ENCODE measurements around the gene SPACA7. TPM values are rescaled to one million over a fixed set of nuclear protein-coding genes. Genes with fewer than 3 reads are reported as not detected.
"Not testable (repeated sequence)": the region's sequence is repeated elsewhere in the genome, so short reads cannot be mapped to it uniquely, and the experiment has no call there.

SPACA7 gene
- total and polyA plus RNA-seq, 11 donors, result not detected

- Histone ChIP-seq H3K4me1 (no peaks in the 10 kb centered on the region), H3K9me3 (peaks cover 0 to 69% (median 38%) of the 10 kb centered on the region in 12 donors), H3K36me3 (no peaks in the 10 kb centered on the region), H3K4me3 (no peak overlapping the region), H3K27me3 (peaks cover 0 to 2% (median 0%) of the 10 kb centered on the region in 9 donors), H3K27ac (no peak overlapping the region)
- TF ChIP-seq POLR2A (IDR thresholded peaks at IDR 0.05) (no peak), CTCF (IDR thresholded peaks at IDR 0.05) (no peak)
- intact Hi-C loops (cut with DNase I), result no loop called here
- ATAC-seq (no peak), DNase-seq (no peak)
- WGBS, 4 donors, result 78 to 88% (median 80%) methylated on average over 14 of the region's 14 CpGs
Measured at GRCh38 chr13:112424098-112424497, 47.9 kb downstream of the SPACA7 start.

GRCh38 chr13:112428704-112429103 is 52.5 kb downstream of the SPACA7 start:
- Histone ChIP-seq H3K36me3 (no peaks in the 10 kb centered on the region), H3K27me3 (peaks cover 0 to 10% (median 0%) of the 10 kb centered on the region in 9 donors), H3K4me1 (no peaks in the 10 kb centered on the region), H3K9me3 (peaks cover 0 to 44% (median 21%) of the 10 kb centered on the region in 12 donors), H3K27ac (no peak overlapping the region), H3K4me3 (no peak overlapping the region)
- TF ChIP-seq CTCF (IDR thresholded peaks at IDR 0.05) (no peak), POLR2A (IDR thresholded peaks at IDR 0.05) (no peak)
- intact Hi-C loops (cut with DNase I), result no loop called here
- DNase-seq (no peak), ATAC-seq (no peak)

- TF ChIP-seq CTCF (IDR thresholded peaks at IDR 0.05), result no peak
- Histone ChIP-seq H3K4me1 (no peaks in the 10 kb centered on the region), H3K36me3 (no peaks in the 10 kb centered on the region), H3K27me3 (peaks cover 0 to 10% (median 0%) of the 10 kb centered on the region in 9 donors), H3K4me3 (no peak overlapping the region), H3K9me3 (peaks cover 0 to 28% (median 16%) of the 10 kb centered on the region in 12 donors), H3K27ac (no peak overlapping the region)
- no peak for DNase-seq
- WGBS, 4 donors, result 68 to 79% (median 76%) methylated on average over 5 of the region's 5 CpGs
- no peak for ATAC-seq
- intact Hi-C loops (cut with DNase I), result no loop called here
Measured at GRCh38 chr13:112431734-112432133, 55.6 kb downstream of the SPACA7 start.

GRCh38 chr13:112432734-112433133 is 56.6 kb downstream of the SPACA7 start:
- peaks cover 0 to 28% (median 17%) of the 10 kb centered on the region in 12 donors for H3K9me3 ChIP-seq
- H3K27me3 ChIP-seq; H3K27ac ChIP-seq; intact Hi-C loops (cut with DNase I); ATAC-seq; DNase-seq; H3K36me3 ChIP-seq; H3K4me1 ChIP-seq; H3K4me3 ChIP-seq: not testable (repeated sequence)
- WGBS, 4 donors, result 57 to 74% (median 66%) methylated on average over 3 to 5 of the region's 5 CpGs

- DNase-seq; H3K4me1 ChIP-seq; intact Hi-C loops (cut with DNase I); H3K4me3 ChIP-seq; ATAC-seq; H3K27me3 ChIP-seq; H3K36me3 ChIP-seq; H3K27ac ChIP-seq: not testable (repeated sequence)
- H3K9me3 ChIP-seq, result peaks cover 0 to 29% (median 17%) of the 10 kb centered on the region in 12 donors
- WGBS, 4 donors, result 89 to 96% (median 92%) methylated on average over 11 to 16 of the region's 16 CpGs
Measured at GRCh38 chr13:112433517-112433916, 57.4 kb downstream of the SPACA7 start.
